ENCODE data around the gene PDE6C.

Gene PDE6C

DNA sequence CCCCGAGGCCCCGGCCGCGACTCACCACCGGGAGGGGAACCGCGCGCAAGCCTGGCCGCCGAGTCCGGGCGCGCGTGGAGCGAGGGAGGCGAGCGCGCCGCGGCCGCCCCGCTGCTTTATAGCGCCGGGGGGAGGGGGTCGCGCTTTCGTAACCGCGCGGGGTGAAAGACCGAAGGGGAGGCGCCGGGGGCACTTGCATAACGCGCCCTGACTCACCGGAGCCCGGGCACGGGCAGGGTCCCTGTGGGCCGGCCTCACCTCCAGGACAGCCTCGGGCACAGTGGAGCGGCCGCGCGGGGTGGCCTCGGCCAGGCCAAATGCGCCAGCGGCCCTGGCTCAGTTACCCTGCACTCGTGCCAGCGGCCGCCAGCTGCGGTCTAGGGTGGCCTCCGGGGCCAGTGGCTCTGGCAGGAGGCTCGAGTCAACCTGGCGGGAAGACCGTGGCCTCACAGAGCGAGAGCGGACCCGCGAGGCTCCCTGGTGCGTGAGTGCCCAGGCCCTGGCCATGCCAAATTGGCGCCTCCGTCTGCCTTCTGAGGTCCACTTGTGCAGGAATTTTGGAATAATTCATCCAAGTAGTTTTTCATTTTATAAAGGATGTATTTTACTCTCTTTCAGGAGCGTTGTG, 11.1 kb upstream of the PDE6C start, which contains the start of gene RBP4:
Gene RBP4 (minus strand): TSS at position 90 of the 628 bp plus-strand sequence. CDS start 207 bp downstream, outside the sequence.
- peaks cover 44% of the 10 kb centered on the region for H3K27me3 Mint-ChIP-seq

DNA sequence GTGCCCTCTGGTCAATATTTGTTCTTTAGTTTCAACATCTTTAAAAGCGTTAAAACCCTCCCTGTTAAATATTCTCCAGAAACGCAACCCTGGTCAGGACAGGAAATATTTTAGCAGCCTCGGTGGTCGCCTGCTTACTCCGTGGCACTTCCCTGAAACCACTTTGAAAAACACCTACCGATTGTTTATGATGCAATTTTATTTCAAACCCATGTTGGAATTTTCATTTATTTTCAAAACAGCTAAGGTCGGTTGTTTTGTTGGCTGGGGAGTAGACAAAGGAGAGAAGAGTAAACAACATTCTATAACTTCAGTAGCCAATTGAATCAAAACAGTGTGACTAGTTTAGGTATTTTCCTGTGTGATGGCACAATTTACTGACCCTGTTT, 10.6 kb upstream of the PDE6C start:
- Mint-ChIP-seq H3K4me1 (no peaks in the 10 kb centered on the region), H3K27me3 (peaks cover 49% of the 10 kb centered on the region), H3K27ac (no peak overlapping the region), H3K4me3 (no peak overlapping the region), H3K36me3 (no peaks in the 10 kb centered on the region), H3K9me3 (no peaks in the 10 kb centered on the region)
- no peak for ATAC-seq

More for the DNA sequence above, 11.1 kb upstream of the PDE6C start, which contains the start of gene RBP4:
- Mint-ChIP-seq H3K9me3 (no peaks in the 10 kb centered on the region), H3K4me3 (no peak within 1 kb of the TSS), H3K36me3 (no peaks in the 10 kb centered on the region), H3K27ac (no peak within 1 kb of the TSS), H3K4me1 (no peaks in the 10 kb centered on the region)
- ATAC-seq: peak; percentile 34

DNA sequence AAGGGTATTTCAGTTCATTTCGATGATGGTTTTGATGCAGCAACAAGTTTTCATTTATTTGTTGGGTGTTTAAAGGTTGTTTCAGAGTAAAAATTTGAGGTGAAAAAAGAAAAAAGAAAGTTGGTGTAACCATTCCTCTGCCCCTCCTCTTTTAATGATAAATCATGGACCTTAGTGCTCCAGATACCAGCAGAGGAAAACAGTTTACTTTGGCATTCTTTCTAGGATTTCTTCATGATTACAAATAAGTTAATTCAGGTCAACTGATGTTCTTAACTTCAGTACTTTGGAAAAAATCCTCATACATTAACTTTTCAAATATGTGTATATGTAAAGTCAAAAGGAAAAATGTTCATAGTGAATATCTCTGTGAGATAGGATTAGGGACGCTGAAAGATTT, 9.3 kb upstream of the PDE6C start:
- no peaks in the 10 kb centered on the region for H3K4me1 Mint-ChIP-seq
- no peak overlapping the region for H3K27ac Mint-ChIP-seq
- ATAC-seq: no peak
- peaks cover 51% of the 10 kb centered on the region for H3K27me3 Mint-ChIP-seq
- no peak overlapping the region for H3K4me3 Mint-ChIP-seq
- H3K9me3 Mint-ChIP-seq: peaks cover 6% of the 10 kb centered on the region
- no peaks in the 10 kb centered on the region for H3K36me3 Mint-ChIP-seq

DNA sequence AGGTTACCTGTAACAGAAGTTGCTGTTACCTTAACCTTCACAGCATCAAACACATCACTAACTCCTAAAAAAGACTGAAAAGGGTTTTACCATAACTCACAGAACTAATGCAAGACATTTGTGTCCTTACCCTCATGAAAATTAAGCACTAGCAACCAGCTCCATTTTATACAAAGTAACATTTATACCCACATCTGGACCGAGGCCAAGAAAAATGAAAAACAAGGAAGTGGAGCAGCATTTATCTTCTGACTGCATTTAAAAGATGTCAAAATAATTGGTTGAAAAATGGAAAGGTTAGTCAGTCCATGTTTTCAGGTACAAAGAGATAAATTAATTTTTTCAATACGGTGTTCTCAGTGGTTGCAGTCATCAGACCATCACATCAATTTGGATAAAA, 8.2 kb upstream of the PDE6C start:
- H3K27me3 Mint-ChIP-seq: peaks cover 51% of the 10 kb centered on the region
- no peak for ATAC-seq

DNA sequence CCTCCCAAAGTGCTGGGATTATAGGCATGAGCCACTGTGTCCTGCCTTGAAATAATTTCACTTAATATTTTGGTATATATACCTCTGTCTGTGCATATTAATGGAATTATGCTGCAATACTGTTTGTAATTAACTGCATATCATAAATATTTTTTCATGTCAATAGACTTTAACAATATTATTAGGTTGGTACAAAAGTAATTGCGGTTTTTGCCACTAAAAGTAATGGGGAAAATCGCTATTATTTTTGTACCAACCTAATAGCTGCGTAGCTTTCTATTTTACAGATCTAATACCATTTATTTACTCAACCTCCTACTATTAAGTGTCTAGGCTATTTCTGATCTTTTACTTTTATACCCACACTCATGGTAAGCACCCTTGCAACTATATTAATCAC, 3.9 kb upstream of the PDE6C start:
- Mint-ChIP-seq H3K27me3 (peaks cover 23% of the 10 kb centered on the region), H3K36me3 (no peaks in the 10 kb centered on the region)

More for the DNA sequence above, 8.2 kb upstream of the PDE6C start:
- Mint-ChIP-seq H3K27ac (no peak overlapping the region), H3K4me1 (no peaks in the 10 kb centered on the region), H3K9me3 (peaks cover 8% of the 10 kb centered on the region), H3K4me3 (no peak overlapping the region), H3K36me3 (no peaks in the 10 kb centered on the region)

DNA sequence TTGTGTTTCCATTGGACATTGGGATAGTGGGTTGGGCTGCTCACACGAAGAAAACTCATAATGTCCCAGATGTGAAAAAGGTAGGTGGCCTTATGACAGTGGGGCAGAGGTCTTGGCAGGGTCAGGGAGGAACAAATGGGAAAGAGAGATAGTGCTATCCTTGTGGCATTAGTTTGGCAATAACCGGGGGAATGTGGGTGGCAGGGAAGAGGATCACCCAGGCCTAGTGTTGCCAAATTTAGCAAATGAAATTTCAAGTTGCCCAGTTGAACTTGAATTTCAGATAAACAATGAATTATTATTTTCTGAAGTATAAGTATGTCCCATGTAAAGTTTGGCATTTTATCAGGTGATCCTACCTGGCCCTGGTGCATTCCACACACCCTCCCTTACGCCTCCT, 789 bp downstream of the PDE6C start:
- ATAC-seq: no peak
- no peak overlapping the region for H3K27ac Mint-ChIP-seq

More for the DNA sequence above, 3.9 kb upstream of the PDE6C start:
- Mint-ChIP-seq H3K27ac (no peak overlapping the region), H3K4me3 (no peak overlapping the region), H3K4me1 (no peaks in the 10 kb centered on the region), H3K9me3 (peaks cover 9% of the 10 kb centered on the region)
- no peak for ATAC-seq

DNA sequence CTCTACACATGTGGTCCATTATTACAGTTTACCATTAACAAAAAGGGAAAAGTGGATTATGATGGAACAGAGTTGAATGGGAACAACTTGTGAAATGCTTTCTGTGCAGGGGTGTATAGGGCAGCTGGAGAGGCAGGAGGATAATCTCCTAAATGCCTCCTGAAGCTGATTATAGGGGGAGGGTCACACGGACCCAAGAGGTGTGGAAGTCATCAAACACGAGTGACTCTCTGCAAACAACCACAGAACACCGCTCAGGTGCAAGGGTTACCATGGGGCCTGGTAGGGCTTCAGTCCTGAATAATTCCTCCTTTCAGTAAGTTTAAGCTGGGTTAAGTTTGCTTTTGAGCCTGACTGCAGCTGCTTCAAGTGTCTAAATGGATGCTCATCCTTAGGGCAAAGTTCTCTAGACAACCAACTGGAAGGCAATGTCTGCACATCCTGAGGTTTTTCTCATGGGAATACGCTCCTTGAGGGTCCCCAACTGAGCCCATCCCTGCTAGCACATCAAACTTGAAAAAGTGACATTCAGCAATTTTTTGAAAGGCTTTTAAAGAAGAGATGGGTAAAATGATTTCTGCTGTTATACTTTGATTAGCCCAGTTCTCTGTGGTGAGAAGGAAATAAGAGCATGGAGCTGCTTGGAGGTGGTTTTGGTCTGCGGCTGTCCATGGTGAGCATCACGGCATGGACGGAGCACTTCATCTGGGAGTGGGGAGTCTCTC, 1.9 kb downstream of the PDE6C start:
- Mint-ChIP-seq H3K9me3 (no peaks in the 10 kb centered on the region), H3K27ac (no peak overlapping the region), H3K36me3 (no peaks in the 10 kb centered on the region), H3K4me3 (no peak overlapping the region), H3K4me1 (peaks cover 9% of the 10 kb centered on the region), H3K27me3 (no peaks in the 10 kb centered on the region)
- ATAC-seq: no peak

More for the DNA sequence above, 789 bp downstream of the PDE6C start:
- Mint-ChIP-seq H3K4me1 (peaks cover 9% of the 10 kb centered on the region), H3K4me3 (no peak overlapping the region), H3K36me3 (no peaks in the 10 kb centered on the region), H3K9me3 (peaks cover 2% of the 10 kb centered on the region), H3K27me3 (no peaks in the 10 kb centered on the region)

DNA sequence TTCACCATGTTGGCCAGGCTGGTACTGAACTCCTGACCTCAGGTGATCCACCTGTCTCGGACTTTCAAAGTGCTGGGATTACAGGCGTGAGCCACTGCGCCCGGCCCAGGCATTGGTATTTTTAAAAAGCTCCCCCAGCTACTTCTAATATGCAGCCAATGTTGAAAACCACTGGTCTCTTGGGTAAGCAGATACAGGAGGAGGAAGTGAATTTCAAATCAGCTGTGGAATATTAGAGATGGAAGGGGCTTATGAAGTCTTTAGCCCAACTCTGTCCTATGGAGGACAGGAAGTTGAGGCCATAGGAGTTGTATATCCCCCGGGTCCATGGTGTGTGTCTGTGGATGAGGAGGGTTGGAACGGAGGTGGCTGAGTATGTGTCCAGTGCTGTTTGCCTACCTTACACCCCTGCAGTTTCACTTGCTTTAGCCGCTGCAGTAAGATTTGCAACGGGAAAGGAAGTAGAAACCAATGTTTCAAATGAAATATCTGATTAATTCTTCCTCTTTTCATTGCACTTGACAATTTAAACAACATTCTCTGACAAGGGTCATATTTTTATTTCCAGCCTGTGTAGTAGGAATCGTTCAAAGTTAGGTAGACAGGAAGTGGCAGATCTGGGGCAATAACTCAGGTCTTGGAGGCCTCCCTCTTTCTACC, 3.4 kb downstream of the PDE6C start:
- no peaks in the 10 kb centered on the region for H3K9me3 Mint-ChIP-seq
- H3K4me3 Mint-ChIP-seq: peak overlapping the region; percentile 26
- H3K27me3 Mint-ChIP-seq: no peaks in the 10 kb centered on the region
- H3K36me3 Mint-ChIP-seq: no peaks in the 10 kb centered on the region
- peaks cover 9% of the 10 kb centered on the region for H3K4me1 Mint-ChIP-seq
- H3K27ac Mint-ChIP-seq: peak overlapping the region; percentile 49
- ATAC-seq: no peak

DNA sequence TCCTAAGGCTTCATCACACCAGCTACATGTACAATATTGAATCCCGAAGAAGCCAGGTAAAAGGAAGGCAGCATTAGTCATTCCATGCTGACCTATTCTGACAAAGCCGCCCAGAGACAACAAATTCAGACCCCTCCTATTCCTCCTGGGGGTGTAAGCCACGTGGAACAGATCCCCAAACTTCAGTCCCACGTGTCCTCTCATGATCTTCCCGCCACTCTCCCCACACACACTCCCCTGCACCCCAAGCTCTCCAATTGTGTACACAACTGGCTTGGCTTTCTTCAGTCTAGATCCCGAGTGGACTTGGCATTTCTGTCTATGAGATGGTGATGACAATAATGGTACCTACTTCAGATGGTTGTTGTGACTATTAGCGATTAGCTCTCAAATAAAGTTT, 8.6 kb downstream of the PDE6C start:
- H3K27ac Mint-ChIP-seq: no peak overlapping the region
- H3K4me1 Mint-ChIP-seq: peaks cover 3% of the 10 kb centered on the region
- H3K36me3 Mint-ChIP-seq: no peaks in the 10 kb centered on the region
- no peak for ATAC-seq
- peaks cover 14% of the 10 kb centered on the region for H3K27me3 Mint-ChIP-seq
- no peaks in the 10 kb centered on the region for H3K9me3 Mint-ChIP-seq
- no peak overlapping the region for H3K4me3 Mint-ChIP-seq

DNA sequence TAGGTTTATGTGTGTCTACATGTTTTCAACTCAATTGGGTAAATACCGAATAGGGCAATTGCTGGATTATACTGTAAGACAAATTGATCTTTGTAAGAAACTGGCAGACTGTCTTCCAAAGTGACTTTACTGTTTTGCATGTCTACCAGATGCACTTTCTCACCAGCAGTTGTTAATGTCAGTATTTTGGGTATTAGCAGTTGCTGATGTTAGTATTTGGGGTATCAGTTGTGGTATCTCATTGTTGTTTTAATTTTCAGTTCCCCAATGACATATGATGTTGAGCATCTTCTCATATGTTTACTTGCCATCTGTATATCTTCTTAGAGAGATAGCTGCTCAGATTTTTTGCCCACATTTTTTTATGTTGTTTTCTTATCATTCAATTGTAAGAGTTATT, 10.6 kb downstream of the PDE6C start:
- Mint-ChIP-seq H3K4me3 (no peak overlapping the region), H3K27ac (no peak overlapping the region), H3K4me1 (no peaks in the 10 kb centered on the region), H3K36me3 (no peaks in the 10 kb centered on the region), H3K27me3 (peaks cover 14% of the 10 kb centered on the region), H3K9me3 (no peaks in the 10 kb centered on the region)
- ATAC-seq: no peak

DNA sequence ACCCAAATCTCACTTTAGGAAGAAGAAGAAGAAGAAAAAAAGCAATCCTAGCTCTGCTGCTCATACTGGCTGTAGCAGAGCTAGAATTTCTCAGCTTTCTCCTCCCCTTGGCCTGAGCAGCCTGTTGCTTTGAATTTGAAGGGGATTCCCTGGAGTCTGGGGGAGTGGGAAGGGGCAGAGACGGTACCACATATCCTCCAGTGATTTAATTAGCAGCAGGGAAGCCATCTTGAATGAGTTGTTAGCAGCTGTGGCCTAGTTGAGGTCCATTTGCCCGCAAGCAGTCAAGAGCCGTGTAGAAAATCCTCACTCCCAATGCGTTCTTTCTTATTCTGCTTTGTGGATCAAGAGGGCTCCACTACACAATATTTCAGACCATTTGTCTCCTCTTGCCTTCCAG, 16.5 kb downstream of the PDE6C start:
- Mint-ChIP-seq H3K4me3 (no peak overlapping the region), H3K4me1 (no peaks in the 10 kb centered on the region), H3K27me3 (peaks cover 49% of the 10 kb centered on the region), H3K27ac (no peak overlapping the region), H3K9me3 (no peaks in the 10 kb centered on the region), H3K36me3 (no peaks in the 10 kb centered on the region)
- ATAC-seq: no peak

DNA sequence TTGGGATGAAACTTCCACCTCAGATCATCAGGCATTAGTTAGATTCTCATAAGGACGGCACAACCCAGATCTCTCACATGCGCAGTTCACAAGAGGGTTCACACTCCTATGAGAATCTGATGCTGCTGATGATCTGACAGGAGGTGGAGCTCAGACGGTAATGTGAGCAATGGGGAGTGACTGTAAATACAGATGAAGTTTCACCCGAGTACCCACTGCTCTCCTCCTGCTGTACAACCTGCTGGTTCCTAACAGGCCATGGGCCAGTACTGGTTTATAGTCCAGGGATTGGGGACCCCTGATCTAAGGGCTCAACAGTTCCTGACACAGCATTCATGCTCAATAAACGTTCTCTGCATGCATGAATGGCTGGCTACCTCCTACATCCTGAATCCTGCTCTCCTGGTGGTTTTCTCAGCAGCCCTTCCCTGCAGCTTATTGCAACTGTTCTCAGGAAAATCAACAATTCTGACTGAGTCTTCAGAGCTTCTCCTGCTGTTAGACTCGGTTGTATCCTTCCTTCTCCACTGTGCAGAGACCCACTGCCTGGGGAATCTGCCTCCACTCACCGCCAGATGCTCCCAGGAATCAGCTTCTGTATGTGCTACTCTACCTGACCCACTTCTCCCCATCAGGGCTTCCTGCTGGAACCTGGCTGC, 17.4 kb downstream of the PDE6C start:
- no peak overlapping the region for H3K4me3 Mint-ChIP-seq
- no peaks in the 10 kb centered on the region for H3K4me1 Mint-ChIP-seq
- no peak for ATAC-seq
- no peaks in the 10 kb centered on the region for H3K9me3 Mint-ChIP-seq
- H3K27me3 Mint-ChIP-seq: peaks cover 41% of the 10 kb centered on the region
- H3K27ac Mint-ChIP-seq: no peak overlapping the region
- no peaks in the 10 kb centered on the region for H3K36me3 Mint-ChIP-seq

DNA sequence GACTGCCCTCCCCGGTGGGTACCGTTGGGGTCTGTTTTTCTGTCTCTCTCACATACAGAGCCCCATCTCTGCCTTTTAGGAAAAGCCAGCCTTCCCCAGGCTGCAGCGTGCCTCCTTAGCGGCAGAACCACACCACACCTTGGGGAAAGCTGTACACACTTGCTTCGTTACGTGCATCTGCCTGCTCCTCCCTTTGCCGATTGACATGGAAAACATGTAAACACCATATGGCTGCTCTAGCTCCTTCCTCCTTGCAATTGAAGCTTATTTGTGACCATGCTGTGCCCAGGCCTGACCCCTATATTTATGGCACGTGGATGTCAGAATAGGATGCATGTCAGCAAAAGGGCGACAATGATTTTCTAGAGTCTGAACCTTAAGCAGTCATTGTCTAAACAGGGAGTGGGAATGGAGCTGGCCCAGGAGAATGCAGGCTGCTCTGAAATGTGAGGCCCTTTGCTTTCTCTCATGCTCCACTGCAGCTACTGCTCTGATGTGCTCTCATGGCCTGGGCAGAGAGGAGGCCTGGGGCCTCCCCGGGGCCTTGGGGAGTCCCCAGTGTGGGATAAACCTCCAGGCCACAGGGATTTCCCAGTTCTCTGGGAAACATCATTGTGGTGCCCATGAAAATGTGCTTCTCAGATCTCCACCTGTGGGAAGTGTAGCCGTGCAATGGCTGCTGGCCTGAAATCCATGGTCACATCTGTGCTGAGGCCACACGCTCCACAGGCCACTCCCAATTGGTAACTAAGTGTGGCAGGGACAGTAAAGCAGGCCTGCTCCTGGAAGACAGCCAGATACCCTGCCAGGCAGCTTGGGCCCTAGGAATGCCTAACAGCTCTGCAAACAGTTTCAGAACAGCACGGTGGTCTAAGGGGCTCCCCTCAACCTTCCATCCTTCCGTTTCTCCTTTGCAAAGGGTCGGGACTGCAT, 18.6 kb downstream of the PDE6C start:
- Mint-ChIP-seq H3K27ac (no peak overlapping the region), H3K36me3 (no peaks in the 10 kb centered on the region), H3K9me3 (no peaks in the 10 kb centered on the region), H3K27me3 (peaks cover 35% of the 10 kb centered on the region), H3K4me3 (no peak overlapping the region), H3K4me1 (no peaks in the 10 kb centered on the region)
- no peak for ATAC-seq

DNA sequence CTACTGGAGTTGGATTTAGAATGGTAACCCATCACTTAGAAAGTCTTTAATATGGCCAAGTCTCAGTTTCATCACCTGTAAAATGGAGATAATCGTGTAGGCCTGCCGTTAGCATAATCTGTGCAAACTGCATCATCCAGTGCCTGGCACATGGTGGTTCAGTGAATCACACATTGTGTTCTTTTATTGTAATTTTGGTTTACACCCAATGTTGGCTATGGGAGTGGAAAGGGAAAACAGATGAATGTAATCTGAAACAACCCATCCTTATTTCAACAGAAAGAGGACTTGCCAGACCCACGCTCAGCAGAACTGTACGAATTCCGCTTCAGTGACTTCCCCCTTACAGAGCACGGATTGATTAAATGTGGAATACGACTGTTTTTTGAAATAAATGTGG, 27.5 kb downstream of the PDE6C start:
- Mint-ChIP-seq H3K9me3 (peaks cover 3% of the 10 kb centered on the region), H3K4me1 (no peaks in the 10 kb centered on the region)
- no peak for ATAC-seq

More for the DNA sequence above, 27.5 kb downstream of the PDE6C start:
- Mint-ChIP-seq H3K27me3 (peaks cover 10% of the 10 kb centered on the region), H3K36me3 (no peaks in the 10 kb centered on the region), H3K27ac (no peak overlapping the region), H3K4me3 (no peak overlapping the region)
